Fibroblast of skin of right biceps (primary cell): Measurements from ENCODE around the gene NAV2.
"Not testable (repeated sequence)": the region's sequence is repeated elsewhere in the genome, so short reads cannot be mapped to it uniquely, and the experiment has no call there.

Experiments used
- DNase-seq: peaks from one replicate; pipeline ENCODE4 v3.0.0-alpha.2; 2013

NAV2 gene

GRCh38 chr11:20067665-20068064, 355.0 kb downstream of the NAV2 start:
- DNase-seq = no peak

GRCh38 chr11:20068691-20069090, 356.1 kb downstream of the NAV2 start:
- DNase-seq = no peak

GRCh38 chr11:20070459-20070858, 357.8 kb downstream of the NAV2 start:
- no peak for DNase-seq

GRCh38 chr11:20075627-20076026, 363.0 kb downstream of the NAV2 start:
- no peak for DNase-seq

GRCh38 chr11:20078846-20079245, 366.2 kb downstream of the NAV2 start:
- no peak for DNase-seq

GRCh38 chr11:20080032-20080685, 367.5 kb downstream of the NAV2 start:
- no peak for DNase-seq

GRCh38 chr11:20081336-20081735, 368.7 kb downstream of the NAV2 start:
- no peak for DNase-seq

- not testable (repeated sequence) for DNase-seq
Measured at GRCh38 chr11:20083877-20084276, 371.2 kb downstream of the NAV2 start.

- DNase-seq = no peak
Measured at GRCh38 chr11:20084921-20085814, 372.5 kb downstream of the NAV2 start.

GRCh38 chr11:20085918-20086317, 373.3 kb downstream of the NAV2 start:
- DNase-seq = no peak

GRCh38 chr11:20087118-20087521, 374.5 kb downstream of the NAV2 start:
- peak; percentile 83 for DNase-seq

- no peak for DNase-seq
Measured at GRCh38 chr11:20088397-20089225, 376.0 kb downstream of the NAV2 start.

- DNase-seq = no peak
Measured at GRCh38 chr11:20089367-20089766, 376.7 kb downstream of the NAV2 start.

GRCh38 chr11:20089796-20090653, 377.4 kb downstream of the NAV2 start:
- peak; percentile 32 for DNase-seq

- no peak for DNase-seq
Measured at GRCh38 chr11:20090654-20091374, 378.2 kb downstream of the NAV2 start.

GRCh38 chr11:20093775-20094174, 381.1 kb downstream of the NAV2 start:
- peak; percentile 75 for DNase-seq

GRCh38 chr11:20095189-20095588, 382.6 kb downstream of the NAV2 start:
- no peak for DNase-seq

- peak; percentile 96 for DNase-seq
Measured at GRCh38 chr11:20097319-20098221, 384.9 kb downstream of the NAV2 start.

GRCh38 chr11:20099527-20099926, 386.9 kb downstream of the NAV2 start:
- no peak for DNase-seq

GRCh38 chr11:20102397-20102796, 389.8 kb downstream of the NAV2 start:
- no peak for DNase-seq

GRCh38 chr11:20103281-20103680, 390.6 kb downstream of the NAV2 start:
- DNase-seq = no peak
